CD4-positive, alpha-beta T cell treated with Interleukin-17A for 4 hours (primary cell): Measurements from ENCODE around the gene FRMD4B.
A peak's percentile ranks its signal among the peaks of the same experiment; 100 is the strongest.
"Not testable (repeated sequence)": the region's sequence is repeated elsewhere in the genome, so short reads cannot be mapped to it uniquely, and the experiment has no call there.

Experiments
- DNase-seq: peaks from one replicate; pipeline ENCODE4 v3.0.0-alpha.2; 2020; ENCODE audit warnings: mixed read lengths

Gene FRMD4B

DNA sequence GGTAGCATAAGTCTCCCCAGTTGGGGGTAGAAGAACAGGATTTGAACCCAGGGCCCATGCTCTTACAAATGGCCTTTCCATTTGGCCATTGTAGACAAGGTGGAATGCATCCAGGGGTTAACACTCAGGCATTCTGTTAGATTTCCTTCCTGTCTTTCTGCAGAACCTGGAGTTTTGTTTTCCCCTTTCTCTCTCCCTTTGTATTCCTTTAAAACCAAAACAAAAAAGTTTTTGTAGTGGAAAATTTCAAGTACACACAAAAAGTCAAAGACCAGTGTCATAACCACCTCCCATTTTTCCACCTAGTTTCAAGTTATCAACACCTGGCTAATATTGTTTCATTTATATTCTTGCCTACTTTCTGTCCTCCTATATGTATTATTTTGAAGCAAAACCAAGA, 26.0 kb downstream of the FRMD4B start:
- no peak for DNase-seq

DNA sequence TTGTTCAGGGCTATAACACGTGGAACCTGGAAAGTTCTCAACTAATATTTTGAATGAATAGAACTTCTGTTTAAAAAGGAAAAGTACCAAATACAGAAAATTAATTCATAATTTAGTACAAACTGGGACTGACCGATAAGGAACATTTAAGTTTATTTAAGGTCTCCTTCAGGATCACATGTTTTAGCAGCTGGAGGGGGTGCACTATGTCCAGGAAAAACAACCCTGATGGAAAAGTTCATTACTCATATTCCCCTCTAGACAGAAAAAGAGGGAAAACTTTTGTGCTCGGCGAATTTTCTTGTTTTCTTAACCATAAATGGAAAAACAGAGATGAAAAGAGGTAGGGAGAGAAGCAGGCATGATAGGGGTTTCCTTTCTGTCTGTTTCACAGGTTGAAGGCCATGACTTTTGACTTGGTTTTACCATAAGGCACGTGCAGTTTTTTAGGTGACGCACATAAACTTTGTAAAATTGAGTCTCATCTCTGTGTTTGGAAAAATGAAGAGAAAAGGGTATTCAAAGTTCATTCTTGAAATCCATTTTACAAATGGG, 26.5 kb downstream of the FRMD4B start:
- no peak for DNase-seq

DNA sequence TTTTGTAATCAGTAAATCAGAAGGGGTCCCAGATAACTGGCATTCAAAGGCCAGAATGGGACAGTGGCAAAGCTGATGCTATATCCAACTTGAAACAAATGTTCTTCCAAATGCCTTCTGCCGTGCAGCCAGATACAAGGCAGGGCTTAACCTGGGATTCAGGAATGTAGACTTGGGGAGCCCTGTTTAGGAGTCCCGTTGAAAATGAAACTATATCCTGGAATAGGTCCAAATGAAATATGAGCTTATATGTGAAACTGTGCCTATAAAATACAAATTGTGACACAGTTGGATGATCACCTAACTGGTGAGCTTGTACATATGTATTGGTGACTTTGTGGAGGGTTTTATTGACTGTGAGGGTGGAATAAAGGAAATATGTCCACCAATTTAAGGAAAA, 28.7 kb downstream of the FRMD4B start:
- no peak for DNase-seq

DNA sequence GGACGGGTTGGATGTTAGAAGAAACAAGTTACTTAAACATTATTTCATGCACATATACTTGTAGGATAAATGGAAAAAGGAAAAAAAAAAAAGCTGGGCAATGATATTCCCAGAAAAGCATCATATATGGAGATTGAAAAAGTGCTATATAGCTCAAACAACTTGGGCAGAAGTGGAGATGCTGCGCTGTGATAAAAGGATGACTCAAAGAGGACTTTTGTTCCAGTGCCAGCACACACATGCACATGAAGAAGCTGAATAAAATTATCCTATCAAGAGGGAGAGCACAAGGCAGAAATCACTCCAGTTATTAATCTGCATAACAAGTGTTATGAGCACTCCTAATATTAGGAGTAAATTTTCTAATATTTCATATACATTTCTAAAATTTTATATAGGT, 30.9 kb downstream of the FRMD4B start:
- DNase-seq, result no peak

DNA sequence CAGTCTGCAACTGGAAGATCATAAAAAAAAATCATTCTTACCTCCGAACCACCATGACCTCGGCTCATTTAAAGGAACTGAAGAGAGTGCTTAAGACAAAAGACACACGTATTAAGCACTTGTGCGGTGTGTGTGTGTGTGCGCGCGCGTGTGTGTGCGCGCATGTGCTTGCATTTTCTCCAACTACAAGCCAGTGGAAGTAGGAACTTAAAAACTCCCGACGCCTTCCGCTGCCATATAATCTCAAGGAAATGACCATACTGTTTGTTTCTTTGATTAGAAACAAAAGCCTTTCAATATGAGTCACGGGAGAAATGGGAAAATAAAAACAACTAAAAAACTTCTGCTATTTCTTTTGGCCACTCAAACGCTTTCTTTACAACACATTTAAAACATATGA, 32.4 kb downstream of the FRMD4B start:
- DNase-seq, result no peak

DNA sequence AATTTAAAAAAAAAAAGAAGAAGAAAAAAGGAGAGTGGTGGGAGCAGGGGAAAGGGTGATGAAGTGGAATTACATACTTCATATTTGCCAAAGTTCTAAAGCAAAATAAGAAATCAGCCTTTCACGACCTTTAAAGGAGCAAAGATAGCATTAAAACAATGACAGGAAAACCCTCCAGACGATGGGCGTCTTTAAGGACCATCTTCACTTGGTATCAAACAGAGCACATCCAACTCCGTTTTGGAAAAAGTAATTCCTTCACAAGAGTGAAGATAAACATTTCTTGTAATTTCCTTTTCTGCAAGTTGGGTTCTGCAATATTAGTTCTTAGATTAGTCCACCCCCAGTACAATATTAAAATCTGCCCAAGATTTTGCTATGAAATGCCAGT, 32.8 kb downstream of the FRMD4B start:
- DNase-seq, result no peak

DNA sequence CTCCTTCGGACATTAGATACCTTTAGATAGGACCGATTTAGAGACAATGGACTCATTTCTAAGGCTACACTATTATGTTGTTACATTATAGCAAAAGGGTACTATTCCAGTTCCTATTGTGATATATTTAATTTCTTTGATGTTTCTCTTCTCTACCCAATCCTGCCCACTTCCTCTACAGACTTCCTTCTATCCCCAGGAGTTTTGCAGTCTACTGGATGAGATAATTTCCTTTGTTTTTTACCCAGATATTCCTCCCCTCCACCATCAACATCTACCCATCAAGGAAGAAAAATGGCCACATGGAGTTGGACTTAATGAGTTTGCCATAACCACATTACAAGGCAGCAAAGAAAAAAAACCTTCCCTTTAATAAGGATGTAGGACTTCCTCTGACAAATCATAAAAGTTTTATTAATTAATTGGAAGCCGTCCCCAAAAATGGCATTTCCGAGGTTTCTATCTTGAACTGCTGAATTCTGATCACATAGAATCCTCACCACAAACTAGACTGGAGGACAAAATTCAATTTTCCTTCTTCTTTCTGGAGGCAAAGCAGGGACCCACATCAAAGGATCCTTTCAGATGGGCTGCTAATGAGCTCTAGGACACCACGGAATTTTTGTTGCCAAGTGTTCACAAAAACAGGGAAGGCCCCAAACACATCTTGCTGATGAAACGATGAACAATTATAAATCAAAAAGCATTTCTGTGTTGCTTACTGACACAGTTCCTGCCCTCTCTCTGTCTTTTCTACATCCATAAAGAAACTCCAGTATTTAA, 33.4 kb downstream of the FRMD4B start:
- no peak for DNase-seq

DNA sequence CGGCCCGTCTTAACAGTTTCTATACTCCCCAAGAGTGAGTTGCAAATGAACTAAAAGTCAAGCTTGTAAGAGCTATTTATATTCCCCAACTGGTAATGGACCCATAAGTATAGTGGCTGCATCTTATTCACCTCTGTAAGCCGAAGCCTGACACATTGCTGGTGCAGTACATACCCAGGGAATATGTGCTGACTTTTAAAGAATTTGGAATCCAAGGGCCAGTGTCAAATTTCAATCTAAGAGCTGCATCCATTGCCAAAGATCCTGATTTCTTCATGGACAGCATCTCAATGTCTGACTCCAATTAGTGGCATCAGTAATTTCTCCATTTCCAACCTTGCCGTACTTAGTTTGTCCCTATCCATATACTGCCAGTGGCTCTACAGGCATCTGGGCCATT, 42.0 kb downstream of the FRMD4B start:
- no peak for DNase-seq

DNA sequence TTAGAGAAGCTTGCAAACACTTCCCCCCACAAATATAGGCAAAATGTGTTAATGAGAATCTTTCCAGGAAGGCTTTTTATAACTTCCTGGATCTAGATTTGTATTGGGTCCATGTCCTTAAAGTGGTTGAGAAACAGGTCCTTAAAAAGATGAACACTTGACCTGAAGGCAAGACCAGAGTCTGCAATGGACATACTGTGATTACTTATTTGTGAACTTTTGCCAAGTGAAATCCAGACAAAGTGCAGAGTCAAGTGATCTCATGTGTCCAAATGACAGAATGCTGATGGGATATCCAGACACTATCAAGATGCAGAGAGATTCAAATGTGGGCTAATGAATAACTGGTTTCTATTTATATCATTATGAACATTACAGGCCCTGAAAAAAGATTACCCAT, 43.8 kb downstream of the FRMD4B start:
- DNase-seq, result no peak

DNA sequence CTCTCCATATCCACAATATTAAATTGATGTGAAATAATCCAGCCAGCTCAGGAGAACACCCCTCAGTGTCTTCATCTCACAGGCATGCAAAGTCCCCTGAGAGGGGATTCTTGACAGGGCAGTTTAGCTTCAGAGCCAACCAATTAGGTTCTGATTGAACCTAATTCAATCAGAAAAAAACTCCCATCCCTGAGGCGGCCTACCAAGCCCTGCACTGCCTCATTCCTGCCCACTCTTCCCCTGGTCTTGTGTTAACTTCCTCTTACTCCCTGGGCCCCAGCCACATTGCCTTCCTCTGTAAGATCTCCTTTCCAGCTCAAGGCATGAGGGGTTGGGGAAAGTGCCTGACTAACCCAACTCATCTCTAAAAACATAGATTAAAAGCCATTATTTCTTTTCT, 46.1 kb downstream of the FRMD4B start:
- no peak for DNase-seq

DNA sequence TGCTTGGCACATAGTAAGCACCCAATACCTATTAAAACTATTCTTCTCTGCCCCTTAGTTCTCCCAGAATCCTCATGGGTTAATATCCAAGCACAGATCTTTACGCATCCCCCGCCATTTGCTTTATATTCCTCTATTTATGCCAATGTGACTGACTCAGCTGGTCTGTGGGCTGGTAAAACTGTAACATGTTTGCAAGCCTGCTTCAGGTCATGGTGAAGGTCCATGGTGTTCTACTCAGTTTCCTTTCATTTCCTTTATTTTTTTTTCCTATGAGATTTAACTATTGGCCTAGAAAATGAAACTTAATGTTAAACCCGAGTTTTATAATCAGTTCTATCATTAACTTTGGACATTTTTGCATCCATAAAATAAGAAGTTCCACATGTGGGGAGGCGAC, 47.0 kb downstream of the FRMD4B start:
- DNase-seq, result no peak

DNA sequence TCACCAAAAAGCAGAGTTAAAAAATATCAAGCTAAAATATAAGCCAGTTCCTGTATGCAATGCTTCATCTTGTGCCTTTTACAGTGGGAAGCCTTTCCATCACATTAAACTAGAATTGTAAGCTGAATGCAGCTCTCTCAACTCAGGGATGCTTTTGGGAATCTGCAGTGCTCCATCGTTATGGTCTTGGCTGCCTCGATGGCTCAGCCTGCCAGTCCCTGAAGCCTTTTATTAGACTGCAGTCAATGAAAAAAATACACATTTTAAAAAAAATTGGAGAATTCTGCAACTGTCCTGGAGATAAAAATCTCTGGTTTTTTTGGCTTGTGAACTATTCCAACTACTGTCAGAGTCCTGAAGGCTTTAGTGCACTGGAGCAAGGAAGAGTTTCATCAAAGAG, 53.0 kb downstream of the FRMD4B start:
- DNase-seq, result no peak

DNA sequence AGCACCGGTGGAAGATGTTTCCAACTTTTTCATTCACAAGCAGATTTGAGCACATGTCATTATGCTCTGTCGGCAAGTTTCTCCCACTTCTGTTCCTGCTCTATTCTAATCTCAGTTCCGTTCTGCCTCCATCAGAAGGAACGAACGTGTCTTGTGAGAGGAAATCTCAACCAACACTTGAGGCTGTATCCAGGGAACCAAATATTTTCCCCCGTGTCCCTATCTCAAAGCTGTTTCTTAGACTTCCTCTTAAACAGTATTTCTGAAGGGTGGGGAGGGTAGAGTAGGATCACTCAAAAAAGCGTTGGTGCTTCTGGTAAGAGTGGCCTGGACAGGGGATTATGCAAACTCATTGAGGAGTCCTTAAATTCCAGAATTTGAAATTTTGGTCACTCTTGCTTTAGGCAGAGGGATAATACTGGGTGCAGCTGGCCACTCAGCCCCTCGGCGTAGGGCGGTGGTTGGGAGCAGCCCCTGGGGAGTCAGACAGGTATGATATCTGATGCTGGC, 54.9 kb downstream of the FRMD4B start:
- DNase-seq, result no peak

DNA sequence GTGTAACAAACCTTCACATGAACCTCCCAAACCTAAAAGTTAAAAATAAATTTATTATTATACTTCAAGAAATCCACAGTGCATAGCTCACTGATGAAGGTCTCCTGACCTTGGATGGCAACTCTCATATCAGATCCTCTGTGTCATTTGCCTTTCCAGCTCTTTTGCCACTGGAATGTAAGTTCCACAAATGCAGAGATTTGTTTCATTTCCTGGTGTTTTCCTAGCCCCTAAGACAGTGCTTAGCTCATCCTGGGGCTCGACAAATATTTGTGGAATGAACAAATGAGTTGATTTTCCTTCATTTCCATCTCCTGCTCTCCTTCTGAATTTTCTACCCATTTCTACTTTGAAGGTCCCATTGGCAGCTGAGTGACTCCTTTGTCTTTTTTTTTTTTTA, 56.0 kb downstream of the FRMD4B start:
- no peak for DNase-seq

DNA sequence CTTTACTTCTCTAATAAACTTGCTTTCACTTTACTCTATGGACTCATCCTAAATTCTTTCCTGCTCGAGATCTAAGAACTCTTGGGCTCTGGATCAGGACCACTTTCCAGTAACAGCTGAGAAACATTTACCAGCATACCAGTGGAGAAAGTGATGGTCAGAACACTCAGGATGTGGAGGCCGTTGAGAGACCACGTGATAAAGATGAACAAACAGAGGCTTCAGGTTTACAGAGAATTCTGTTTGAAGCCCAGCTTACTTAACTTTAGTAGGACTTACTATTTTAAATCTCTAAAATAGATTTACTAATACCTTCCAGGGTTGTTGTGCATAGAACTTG, 57.0 kb downstream of the FRMD4B start:
- no peak for DNase-seq

DNA sequence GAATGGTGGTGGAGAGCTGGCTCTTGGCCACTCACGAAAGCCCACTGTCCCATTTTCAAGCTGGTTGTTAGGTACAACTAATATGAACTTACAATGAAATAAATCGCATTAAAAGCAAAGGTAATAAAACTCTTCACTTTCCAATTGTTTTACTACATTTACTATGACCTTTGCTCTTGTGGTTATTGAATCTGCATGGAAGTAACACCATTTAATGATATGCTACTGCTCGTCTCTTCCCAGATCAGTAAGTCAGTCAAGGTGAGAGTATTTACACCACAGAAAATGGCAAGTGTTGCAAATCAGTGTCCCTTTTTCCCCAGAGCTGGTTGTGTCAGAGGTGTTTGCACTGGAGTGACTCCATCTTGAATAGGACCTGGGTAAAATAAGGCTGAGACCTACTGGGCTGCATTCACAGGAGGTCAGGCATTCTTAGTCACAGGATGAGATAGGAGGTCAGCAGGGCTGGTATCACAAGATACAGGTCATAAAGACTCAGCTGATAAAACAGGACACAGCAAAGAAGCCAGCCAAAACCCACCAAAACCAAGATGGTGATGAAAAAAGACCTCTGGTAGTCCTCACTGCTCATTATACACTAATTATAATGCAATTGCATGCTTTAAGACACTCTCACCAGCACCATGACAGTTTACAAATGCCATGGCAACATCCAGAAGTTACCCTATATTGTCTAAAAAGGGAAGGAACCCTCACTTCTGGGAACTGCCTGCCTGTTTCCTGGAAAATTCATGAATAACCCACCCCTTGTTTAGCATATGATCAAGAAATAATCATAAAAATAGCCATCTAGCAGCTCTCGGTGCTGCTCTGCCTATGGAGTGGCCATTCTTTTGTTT, 57.6 kb downstream of the FRMD4B start:
- no peak for DNase-seq

DNA sequence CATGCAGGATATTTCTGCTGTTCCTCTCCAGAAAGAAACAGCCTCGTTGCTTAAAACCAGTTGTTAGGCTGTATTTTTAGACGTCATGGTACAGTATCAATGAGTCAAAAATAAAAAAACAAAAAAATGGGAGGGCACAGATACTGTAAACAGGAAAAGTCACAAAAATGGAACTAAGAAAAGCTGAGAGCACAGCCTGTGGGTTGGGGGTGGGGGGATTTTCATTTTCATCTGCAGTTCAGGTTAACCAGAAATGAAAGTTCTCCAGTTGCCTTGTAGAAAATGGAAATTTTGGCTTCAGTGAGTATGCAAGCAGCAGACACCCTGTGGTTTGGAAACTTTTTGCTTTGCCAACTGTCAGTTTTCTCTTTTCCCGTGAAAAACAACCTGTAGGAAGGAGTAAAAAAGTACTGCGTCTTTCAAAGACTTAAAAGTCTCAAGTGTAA, 59.0 kb downstream of the FRMD4B start:
- DNase-seq, result peak; percentile 8

DNA sequence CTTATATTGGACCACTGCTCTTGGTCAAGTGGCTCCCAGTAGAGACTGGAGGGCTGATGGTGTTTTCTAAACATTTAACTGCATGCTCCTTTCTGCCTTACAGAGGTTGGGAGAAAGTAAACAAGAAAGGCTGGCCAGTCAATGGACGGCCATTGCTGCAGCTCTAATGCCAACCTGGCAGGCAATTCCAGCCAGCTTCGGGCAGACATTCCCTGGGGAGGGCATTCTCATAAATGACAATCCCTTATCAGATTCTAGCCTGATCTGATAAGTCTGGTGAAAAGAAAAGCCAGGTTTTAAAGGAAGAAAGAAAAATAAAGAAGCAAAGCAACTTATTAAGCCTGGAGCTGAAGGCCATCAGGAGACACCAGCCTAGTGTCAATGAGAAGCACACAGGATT, 60.7 kb downstream of the FRMD4B start:
- DNase-seq, result no peak

DNA sequence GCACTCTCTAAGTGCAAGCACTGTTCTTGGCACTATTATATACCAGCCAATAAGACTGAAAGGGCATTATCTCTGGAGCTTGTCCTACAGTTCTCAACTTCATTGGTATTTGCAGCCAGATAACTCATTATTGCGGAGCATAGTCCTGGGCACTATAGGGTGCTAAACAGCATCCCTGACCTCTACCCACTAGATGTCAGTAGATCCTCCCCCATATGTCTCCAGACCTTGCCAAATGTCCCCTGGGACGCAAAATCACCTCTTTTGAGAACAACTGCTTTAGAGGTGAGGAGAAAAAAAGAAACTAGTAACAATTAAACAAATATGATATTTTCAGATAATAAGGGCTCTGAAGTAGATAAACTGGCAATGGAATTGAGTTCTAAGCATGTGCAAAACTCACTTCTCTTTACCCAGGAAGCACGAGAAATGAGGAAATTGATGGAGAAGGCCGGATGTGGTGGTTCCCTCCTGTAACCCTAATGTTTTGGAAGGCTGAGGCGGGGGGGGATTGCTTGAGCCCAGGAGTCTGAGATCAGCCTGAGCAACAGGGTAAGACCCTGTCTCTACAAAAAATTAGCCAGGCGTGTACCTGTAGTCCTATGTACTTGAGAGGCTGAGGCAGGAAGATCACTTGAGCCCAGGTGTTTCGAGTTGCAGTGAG, 61.4 kb downstream of the FRMD4B start:
- no peak for DNase-seq

DNA sequence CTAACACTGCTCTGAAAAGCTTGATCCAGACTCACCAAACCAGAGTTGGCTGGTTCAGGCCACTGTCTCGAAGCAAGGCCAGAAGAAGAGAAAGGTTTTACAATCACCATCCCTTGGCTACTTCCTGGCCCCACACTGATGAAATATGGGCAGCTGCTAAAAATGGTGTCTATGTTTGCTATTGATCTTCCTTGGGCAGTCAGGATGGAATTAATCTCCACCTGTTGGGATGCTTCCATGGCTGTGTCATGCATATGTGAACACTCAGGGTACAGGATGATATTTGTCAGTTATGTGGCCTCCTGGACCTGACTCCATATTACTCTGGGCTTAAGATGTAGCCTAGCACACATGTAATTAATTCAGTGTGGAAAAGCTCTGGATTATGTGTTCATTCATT, 61.9 kb downstream of the FRMD4B start:
- DNase-seq, result no peak

DNA sequence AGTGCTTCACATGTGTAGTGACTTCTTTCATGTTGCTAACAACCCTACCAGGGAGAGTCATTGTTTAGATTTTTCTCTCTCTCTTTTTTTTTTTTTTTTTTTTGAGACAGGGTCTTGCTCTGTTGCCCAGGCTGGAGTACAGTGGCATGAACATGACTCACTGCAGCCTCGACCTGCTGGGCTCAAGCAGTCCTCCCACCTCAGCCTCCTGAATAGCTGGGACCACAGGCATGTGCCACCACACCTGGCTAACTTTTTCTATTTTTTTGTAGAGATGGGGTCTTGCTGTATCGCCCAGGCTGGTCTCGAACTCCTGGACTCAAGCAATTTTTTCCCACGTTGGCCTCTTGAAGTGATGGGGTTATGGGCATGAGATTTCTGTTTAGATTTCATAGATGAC, 63.4 kb downstream of the FRMD4B start:
- DNase-seq, result not testable (repeated sequence)

DNA sequence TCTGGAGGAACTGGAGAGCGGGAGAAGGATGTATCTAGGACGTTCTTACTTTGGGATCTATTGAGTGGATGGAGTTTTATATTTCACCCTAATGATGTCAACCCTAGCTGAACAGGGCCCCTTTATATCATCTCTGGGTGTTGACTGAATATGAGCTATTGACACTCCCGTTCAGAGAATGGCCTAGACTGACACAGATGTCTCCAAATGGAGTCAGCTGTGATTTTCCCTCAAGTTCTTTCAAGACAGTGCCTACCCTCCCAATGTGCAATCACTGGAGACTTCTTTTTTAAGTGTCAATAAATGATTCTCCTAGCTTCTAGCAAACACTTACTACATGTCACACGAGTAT, 63.8 kb downstream of the FRMD4B start:
- no peak for DNase-seq
